ENCODE data around the gene DCDC1.
"Not testable (repeated sequence)": the region's sequence is repeated elsewhere in the genome, so short reads cannot be mapped to it uniquely, and the experiment has no call there.

Gene DCDC1

DNA sequence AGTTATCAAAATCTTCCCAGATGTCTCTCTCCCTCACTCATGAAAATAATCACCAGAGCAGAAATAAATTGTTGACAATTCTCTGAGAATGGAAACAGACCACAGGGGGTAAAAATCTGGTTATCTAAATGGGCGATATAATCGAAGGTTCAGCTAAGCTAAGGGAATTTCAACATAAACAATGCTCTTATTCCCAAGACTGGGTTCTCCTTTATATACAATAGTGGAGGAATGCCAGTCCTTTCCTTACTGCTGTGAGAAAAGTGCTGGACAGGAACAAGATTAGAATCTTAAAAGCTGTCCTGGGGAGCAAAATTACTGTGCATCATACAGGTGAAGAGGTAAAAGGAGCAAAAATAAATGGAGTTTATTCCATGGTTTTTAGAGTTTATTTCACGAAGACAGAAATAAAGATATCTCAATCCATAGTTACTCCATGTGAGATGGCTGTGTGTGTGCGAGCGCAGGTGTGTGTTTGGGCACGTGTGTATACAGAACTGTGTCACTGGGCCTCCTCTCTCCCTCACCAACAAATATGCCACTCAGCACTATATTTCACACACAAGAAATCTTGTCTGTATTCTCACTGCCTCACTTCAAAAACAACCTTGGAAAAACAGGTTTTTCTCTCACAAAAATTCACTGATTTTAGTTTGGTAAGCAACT is 385.6 kb downstream of the DCDC1 start:
- no peak for DNase-seq

DNA sequence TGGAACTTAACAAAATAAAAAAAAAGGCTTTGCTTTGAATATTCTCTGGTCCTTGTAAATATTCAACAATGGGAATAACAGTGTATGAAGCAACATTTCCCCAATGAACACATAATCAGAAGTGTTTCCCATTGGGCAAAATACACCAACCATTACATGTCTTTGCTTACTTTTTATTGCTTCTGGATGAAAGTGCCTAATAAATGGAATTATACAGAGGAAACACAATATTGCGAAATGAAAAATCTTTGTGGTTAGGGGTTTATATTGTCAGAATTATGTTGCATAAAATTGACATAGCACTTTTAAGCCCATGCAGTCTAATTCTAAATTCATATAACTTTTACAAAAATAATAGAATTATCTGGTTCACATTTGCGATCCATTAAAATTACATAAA is 386.4 kb downstream of the DCDC1 start:
- no peak for DNase-seq

DNA sequence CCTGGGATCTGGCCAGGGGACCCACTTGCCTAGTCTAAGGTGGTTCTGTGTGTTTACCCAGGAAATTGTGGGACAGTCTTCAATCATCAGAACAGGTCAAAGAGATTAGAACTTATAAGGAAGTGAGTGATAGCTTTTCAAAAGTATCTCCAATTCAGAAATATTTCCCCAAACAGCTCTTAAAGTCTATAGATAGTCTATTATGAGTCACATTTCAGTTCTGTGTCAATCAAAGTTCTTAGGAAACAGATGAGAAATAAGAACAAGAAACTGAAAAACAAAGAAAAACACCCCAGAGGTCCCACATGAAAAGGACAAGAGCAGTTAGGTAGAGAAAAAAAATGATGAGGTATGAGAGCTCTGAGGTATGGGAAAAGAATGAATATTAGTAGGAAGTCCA is 402.0 kb downstream of the DCDC1 start:
- no peak for DNase-seq

DNA sequence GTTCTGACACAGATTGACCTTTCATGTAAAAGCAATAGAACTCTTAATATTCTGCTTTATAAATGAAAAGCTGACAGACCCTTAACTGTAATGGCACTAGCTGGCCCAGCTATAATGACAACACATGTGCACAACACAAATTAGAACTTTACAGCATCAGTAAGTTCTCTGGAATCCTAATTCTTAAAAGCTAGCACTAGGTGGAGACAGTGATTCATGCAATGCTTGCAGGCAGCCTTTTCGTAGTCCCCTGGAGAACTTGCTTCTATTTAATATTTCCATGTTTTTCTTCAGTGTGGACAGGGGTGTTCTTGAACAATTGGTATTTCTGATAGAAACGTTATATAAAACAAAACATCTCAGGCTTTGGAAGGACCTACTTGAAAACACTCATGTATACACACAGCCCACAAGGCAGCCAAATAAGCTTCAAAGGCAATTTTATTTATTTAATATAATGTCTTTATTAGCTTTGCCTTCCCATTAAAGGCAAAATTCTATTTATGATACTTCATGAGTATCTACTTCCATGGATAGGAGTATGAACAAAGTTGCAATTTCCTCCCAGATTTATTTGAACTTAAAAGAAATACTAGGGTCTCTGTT is 409.0 kb downstream of the DCDC1 start:
- no peak for DNase-seq

DNA sequence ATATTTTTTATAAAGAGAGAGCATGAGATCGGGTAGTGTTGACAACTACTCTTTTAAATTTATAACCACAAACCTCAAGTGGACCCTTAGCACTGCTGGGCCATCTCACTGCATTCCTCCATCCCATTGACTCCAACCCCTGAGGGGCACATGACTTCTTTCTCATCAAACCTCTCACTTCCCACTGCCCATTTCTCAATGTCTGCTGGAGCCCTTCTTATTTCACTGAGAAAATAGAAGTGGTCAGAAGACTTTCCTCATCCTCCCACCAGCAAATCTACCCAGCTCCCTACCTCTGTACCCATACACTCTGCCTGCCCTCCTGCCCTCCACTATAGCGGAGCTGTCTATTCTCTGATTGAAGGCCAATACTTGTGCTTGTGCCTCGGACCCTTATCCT is 412.8 kb downstream of the DCDC1 start:
- no peak for DNase-seq

DNA sequence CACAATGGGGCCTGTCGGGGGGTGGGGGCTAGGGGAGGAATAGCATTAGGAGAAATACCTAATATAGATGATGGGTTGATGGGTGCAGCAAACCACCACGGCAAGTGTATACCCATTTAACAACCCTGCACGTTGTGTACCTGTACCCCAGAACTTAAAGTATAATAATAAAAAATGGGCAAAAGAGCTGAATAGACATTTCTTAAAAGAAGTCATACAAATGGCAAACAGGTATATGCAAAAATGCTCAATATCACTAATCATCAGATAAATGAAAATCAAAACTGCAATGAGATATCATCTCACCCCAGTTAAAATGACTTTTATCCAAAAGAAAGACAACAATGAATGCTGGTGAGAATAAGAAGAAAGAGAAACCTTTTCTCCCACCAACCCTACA is 419.7 kb downstream of the DCDC1 start:
- DNase-seq: no peak

DNA sequence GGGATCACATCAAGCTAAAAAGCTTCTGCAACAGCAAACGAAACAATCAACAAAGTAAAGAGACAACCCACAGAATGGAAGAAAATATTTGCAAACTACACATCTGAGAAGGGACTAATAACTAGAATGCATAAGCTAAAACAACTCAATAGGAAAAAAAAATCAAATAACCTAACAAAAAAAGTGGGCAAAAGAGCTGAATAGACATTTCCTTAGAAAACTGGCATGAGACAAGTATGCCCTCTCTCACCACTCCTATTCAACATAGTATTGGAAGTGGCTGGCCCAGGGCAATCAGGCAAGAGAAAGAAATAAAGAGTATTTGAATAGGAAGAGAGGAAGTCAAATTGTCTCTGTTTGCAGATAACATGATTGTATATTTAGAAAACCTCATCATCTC is 421.8 kb downstream of the DCDC1 start:
- DNase-seq: not testable (repeated sequence)

DNA sequence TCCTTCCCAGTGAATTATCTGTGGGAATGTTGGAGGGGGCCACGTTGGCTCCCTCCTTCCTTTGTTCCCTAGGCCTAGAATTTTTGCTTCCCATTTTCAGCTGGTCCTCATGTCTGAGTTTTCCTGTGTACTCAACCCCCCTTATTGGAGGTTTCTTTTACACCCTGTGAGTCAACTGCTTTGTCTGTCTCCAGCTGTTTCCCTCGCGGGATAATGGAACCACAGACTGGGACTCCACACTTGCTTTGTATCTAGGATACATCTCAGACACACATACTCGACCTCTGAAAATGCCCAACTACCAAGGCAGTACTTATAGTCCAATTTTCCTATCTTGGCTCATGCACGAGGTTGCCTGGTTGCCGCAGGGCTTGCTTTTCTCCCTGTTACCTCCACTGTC is 430.7 kb downstream of the DCDC1 start:
- no peak for DNase-seq

DNA sequence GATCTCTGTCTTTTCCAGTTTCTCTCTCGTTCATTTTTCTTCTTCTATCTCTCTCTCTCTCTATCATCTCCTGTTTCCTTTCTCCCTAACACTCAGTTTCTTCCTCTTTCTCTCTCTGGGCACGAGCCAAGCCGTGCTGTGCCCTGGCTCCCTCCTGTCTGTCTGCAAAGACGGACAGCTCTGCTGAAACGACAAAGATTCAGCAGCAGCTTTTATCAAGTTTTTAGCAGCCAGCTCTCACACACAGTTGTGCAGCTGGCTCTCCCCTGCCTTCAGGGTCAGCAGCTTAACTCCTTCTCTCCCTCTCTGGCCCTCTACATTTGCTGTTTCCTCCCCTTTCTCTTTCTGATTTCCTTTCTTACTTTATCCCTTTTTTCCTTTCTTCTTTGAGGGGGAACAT is 431.4 kb downstream of the DCDC1 start:
- no peak for DNase-seq

DNA sequence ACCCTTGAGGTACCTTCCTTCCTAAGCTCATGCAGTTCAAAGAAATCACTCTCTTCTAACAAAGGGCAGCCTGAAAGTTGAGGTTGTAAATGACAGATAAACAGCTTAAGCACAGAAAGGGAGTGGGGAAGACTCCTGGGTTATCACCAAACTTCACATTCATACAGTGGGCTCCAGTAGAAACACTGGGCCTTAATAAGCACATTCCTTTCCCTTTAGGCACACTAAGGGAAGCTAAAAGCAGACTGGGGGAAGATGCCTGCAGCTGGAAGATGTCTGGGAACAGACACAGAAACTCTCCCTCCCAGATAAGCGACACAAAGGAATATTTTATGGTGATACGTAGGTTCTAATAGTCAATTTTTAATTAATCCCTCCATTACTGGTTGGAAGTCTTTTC is 433.0 kb downstream of the DCDC1 start:
- DNase-seq: no peak

DNA sequence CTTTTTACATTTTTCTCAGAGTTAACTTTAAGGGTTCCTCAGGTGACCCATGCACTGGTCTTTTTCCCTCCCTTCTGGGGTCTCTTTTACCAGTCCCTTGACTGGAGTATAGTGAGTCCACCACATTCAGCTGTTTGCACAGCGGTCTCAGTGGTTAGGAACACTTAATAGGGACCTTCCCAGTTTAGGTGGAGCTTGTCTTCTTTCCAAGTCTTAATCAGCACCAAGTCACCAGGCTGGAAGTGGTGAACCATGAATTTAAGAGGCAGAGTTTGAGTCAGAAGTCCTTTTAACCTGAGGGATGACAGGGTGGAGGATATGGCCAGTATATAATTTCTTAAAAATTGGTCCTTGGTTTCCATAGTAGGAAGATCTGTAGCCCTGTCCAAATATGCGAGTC is 433.7 kb downstream of the DCDC1 start:
- DNase-seq: no peak

DNA sequence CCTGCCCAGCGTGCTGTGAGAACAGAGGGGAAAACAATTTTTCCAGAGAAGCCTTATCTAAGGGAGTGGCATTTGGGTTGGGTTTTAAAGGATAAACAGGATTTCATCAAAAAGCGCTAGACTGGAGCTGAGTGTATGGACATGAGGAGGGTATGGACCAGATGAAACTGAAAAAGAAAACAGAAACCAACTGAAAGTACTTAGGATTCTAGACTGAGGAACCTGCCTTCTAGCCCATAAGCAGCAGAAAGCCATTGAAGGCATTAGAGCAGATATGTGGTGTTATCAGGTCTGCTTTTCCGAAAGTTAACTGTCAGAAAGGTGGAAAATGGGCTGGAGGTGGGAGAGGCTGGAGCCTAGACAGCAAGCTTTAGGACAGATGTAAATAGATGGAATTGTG is 443.4 kb downstream of the DCDC1 start:
- no peak for DNase-seq

DNA sequence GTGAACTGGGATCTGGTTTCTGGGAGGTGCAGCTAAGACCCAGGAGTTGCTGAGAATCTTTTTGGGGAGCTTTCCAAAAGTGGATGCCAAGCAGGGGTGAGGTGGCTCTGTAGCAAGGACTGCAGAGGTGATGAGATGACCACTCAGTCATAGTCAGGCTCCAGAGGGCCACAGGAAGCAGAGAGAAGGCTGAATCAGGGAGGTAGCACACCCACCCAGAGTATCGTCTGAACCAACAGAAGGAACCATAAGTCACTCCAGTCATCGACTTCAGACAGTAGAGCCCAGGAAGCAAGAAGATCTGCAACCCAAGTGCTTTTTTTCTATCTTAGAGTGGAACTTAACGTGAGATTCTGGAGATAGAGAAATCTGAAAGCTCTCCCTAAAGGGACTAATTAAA is 447.7 kb downstream of the DCDC1 start:
- no peak for DNase-seq

DNA sequence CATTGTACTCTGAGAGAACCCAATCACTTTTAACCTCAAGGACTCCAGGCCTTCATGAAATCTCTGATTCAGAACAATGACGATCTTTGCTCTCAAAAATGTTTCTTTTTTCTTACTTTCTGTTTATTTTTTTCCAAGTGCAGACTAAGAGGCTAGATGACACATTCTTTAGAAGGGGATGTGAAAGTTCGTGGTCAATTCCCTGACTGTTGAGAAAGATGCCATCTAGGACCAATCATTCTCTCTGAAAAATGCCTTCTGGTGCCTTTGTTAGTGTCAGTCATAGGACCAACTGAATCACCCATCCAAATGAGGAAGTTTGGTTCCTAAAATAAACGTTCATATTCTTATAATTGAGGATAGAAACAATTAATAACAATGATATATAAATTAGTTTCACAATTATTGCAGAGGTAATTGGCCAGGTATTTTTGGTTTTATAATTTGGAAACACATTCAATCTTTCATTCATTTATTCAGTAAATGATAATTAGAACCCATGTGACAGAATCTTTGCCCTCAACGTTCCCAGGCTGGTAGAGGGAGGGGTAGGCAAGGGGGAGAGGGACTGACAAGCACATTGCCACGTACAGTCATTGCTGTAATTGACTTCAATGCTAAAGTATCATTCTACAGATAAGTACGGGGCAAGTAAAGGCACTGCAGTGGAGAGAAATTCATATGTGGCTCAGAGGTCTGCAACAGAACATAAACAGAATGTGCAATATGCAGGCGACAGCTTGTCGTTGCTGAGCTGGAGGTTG is 450.0 kb downstream of the DCDC1 start:
- no peak for DNase-seq

DNA sequence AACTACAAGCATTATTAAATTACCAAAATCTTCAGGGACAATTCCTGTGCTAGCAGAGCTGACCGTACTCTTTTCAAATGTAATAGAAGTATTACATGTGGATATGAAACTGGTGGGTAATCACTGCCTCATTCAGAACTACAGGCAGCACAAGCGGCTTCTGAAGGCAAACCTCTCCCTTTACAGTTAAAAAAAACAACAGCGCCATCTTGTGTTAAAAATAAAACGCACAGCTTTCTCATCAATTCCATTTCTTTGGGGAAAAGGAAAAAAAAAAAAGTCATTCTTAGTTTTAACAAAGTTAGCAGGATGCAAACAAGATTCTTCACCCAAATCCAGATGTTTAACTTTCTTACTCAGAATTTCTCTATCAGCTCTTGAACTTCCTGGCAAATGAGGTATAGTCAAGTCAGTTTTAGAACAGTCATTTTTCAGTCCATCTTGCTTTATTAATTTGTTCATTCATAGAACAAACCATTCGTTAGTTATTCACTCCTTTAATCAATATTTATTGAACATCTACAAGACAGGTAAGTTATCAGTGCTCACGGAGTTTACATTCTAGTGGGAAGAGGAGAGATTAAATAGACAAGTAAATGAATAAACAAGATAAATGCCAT is 451.6 kb downstream of the DCDC1 start:
- DNase-seq: no peak

DNA sequence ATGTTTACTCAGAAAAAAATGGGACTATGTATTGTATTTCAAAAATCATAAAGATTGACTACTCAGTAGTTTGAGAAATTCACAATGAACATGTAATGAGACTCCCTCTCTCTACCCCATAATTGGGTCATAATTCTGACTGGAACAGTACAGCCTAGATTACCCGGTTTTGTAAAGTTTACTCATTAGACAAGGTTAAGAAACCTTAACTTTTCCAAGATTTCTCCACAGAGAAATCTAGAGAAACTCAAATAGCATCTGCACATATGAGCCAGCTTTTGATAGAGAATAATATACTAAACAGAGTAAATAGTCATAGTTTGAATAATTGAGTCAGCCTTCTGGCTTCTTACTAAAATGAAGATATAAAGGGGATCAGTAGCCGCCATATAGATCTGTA is 452.3 kb downstream of the DCDC1 start:
- DNase-seq: no peak

DNA sequence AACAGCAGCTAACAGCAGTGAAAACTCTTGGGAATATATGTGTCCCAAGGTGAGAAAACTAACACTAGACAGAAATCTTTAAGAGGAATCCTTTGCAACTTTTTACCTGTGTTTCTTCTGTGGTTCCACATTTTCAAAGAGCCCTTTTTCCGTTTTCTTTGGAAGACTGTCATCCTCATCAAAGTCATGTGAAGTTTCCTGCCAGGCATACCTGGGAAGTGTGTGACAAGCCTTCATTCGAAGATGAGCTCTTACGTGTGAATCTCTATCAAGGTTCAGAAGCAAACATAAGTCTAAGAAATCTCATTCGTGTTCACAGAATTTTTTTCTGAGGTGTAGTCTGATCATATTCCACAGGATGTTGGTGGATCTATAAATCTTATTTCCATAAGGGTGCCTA is 452.8 kb downstream of the DCDC1 start:
- DNase-seq: no peak

DNA sequence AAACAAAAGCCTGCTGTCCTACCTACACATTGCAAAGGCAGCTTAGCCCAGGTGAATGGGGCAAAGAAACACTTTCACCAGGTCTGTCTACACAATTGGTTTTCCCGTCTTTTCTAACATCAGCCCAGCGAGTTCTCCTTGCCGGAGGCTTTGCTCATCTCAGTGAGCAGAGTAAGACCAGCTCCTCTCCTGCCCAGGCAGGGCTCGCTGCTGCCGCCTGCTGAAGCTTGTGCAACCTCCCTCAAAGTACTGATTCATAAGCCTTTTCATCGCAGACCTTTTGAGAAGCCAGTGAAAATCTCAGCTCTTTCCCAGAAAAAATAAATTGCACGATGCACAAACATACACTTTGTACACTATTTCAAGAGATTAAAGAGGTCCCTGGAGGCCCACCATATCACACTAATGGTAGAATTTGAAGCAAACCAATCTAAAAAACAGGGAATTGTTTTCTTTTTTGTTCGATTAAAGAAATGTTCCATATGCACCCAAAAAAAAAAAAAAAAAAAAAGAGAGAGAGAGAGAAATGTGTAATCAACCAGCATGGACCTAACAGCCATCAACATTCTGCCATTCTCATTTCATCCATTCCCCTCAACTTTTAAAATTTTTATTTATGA is 455.3 kb downstream of the DCDC1 start:
- no peak for DNase-seq

DNA sequence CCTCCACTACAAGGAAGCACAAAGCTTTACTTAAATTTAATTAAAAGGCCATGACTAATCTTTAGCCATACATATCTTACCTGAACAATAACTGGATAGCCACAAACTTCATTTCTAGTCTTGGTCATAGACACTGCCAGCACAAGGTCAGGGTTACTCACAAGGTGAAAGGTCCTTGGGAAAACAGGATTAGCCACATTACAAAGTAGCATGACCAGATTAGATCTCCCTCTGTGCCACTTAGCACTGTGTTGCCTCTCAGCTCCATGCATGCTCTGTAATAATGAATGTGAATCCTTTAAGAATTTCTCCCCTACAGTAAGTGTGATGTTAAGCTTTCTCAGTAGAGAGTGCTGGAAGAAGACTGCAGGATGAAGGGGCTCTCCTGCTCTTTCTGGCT is 458.3 kb downstream of the DCDC1 start:
- DNase-seq: no peak

DNA sequence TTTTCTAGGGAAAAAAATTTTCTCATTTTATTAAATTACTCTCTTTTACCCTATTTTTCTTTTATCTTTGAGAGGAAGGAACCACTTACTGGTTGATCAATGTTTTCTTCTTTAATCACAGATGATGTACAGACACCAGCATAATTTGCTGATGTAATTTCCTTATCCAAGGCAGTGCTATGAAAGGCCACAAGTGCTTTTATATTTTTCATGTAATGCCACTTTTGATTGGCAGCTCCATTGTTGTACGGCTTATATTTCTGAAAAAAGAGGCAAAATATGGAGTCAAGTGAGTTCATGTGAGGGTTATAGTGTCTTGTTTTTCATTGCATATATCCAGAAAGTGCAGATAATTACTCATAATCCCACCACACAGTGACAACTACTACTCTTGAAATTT is 460.7 kb downstream of the DCDC1 start:
- DNase-seq: no peak

DNA sequence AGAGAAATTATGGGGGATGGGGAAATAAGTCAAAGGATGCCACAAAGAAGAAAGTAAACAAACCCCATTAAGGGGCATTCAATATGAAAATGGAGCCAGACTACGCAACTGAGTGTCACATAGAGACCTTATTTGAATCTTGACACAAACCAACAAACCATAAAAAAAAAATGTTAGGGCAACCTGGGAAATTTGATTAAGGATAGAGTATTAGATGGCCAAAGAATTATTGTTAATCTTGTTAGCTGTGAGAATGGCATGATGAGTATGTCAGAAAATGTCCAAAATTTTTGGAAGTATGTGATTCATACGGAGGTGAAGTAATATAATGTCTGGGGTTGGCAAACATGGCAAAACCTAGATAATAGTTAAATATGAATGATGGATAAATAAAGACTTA is 461.3 kb downstream of the DCDC1 start:
- no peak for DNase-seq

DNA sequence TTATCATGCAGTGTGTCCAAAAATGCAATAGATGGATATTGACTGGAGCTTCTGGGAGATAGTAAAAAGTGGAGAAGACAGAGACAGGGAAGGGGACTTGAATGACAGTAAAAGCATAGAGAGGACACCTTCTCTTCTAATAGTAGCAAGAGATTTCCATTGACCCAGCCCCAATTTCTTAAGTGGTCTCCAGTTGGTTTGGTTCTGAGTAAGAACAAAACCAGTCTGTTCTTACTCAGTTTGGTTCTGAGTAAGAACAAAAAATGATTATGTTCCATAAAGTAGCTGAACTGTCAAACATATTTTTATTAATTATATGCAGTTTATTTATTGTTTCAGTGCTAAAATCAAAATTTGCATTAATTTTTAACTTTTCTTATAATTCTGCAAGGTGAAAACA is 466.6 kb downstream of the DCDC1 start:
- DNase-seq: no peak

DNA sequence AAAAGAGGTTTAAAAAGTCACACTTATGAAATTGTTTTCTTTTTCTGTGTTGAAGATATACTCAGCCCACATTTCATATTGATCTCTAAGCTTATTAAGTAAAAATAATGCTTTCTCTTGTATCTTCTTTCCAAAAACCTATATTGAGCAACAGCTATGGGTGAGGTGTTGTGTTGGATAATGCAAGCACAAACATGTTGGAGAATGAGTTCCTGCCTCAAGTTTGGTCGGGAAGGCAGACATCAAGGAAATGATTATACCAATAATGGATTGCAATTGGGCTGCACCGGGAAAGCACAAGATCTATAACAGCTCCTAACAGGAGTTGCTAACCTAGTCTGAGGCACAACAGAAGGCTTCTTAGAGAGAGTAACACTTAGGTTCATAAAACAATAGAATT is 474.5 kb downstream of the DCDC1 start:
- no peak for DNase-seq

DNA sequence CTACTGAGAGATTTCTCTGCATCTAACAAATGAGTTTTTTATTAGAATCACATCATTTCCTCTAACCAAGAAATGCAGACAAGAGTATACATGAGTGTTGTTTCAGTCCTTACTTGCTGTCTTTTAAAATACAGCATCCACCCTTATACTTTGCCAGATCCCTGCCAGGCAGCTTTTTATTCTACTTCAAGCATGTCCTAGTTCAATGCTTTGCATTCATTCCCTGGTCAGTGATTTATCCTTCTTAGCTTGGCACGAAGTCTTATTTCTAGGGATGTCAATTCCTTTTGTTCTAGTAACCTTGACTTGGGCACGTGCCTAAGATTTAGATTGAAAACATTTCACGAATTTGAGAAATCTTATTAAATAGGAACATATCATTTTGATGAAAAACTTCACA is 476.2 kb downstream of the DCDC1 start:
- no peak for DNase-seq

Data from CD4-positive, alpha-beta T cell treated with Interleukin-6 for 4 hours (primary cell).